ENCODE data around the gene CASP4. TPM values are rescaled to one million over a fixed set of nuclear protein-coding genes. Genes with fewer than 3 reads are reported as not detected.
A peak's percentile ranks its signal among the peaks of the same experiment; 100 is the strongest.

Gene CASP4
- total RNA-seq, 2 donors from 2014 or later: 43.9 to 49.8 TPM

DNA sequence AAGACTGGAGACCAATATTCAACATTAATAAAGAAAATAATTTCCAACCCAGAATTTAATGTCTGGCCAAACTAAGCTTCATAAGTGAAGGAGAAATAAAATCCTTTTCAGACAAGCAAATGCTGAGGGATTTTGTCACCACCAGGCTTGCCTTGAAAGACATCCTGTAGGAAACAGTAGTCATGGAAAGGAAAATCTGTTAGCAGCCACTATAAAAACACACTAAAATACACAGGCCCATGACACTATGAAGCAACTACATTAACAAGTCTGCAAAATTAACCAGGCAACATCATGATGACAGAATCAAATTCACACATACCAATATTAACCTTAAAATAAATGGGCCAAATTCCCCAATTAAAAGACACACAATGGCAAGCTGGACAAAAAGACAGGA lies 2.4 kb upstream of the CASP4 start:
- no peaks in the 10 kb centered on the region for H3K27me3 ChIP-seq (replicated peaks; ENCODE audit: insufficient read depth)
- intact Hi-C loops (cut with DNase I): no loop called here
- no peak overlapping the region for H3K4me3 ChIP-seq
- no peak for TF ChIP-seq POLR2AphosphoS5 (IDR thresholded peaks at IDR 0.05)
- TF ChIP-seq POLR2A (IDR thresholded peaks at IDR 0.05): no peak
- TF ChIP-seq, protein P1, sequence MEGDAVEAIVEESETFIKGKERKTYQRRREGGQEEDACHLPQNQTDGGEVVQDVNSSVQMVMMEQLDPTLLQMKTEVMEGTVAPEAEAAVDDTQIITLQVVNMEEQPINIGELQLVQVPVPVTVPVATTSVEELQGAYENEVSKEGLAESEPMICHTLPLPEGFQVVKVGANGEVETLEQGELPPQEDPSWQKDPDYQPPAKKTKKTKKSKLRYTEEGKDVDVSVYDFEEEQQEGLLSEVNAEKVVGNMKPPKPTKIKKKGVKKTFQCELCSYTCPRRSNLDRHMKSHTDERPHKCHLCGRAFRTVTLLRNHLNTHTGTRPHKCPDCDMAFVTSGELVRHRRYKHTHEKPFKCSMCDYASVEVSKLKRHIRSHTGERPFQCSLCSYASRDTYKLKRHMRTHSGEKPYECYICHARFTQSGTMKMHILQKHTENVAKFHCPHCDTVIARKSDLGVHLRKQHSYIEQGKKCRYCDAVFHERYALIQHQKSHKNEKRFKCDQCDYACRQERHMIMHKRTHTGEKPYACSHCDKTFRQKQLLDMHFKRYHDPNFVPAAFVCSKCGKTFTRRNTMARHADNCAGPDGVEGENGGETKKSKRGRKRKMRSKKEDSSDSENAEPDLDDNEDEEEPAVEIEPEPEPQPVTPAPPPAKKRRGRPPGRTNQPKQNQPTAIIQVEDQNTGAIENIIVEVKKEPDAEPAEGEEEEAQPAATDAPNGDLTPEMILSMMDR (IDR thresholded peaks at IDR 0.05): no peak
- no peaks in the 10 kb centered on the region for H3K9me3 ChIP-seq
- H3K27ac ChIP-seq: no peak overlapping the region
- H3K4me1 ChIP-seq (replicated peaks): no peaks in the 10 kb centered on the region
- no peaks in the 10 kb centered on the region for H3K36me3 ChIP-seq
- no peak for DNase-seq (ENCODE audit: low spot score)

DNA sequence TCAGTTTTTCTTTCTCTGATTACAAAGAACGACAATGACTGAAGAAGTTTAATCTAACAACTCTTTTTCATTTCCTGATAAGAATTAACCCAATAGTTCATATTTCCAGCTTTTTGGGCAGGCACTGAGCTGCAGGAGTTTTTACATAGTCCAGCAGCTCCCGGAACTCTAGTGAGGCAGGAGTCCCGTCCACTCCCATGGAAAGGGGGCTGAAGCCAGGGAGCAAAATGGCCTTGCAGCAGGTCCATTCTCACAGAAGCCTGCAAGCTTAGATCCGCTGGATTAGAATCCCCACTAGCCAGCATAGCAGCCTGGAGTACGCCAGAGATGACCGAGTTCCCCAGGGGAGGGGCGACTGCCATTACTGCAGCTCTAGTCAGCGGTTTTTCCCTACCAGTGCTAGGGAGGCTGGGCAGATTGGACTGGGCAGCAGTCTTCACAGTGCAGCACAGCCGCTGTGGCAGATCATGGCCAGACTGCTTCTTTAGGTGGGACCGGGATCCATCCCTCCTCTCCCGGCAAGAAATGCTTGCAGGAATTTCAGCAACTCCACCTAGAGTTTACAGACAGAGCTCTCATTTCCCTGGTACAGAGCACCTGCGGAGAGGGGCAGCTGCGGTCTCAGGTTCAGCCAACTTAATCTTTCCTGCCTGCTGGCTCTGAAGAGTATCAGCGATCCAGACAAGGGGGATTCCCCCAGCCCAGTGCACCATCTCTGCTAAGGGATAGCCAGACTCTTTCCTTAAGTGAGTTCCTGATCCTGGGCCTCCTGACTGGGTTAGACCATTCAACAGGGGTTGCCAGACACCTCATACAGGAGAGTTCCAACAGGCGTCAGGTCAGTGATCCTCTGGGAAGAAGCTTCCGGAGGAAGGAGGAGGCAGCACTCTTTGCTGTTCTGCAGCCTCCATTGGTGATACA lies 742 bp upstream of the CASP4 start:
- Histone ChIP-seq H3K9me3 (no peaks in the 10 kb centered on the region), H3K36me3 (no peaks in the 10 kb centered on the region), H3K4me1 (replicated peaks) (no peaks in the 10 kb centered on the region), H3K4me3 (peak overlapping the region; percentile 48 to 51), H3K27ac (peak overlapping the region; percentile 85 to 89), H3K27me3 (replicated peaks; ENCODE audit: insufficient read depth) (no peaks in the 10 kb centered on the region)
- intact Hi-C loops (cut with DNase I): no loop called here
- peak; percentile 14 for DNase-seq (ENCODE audit: low spot score)
- WGBS: 61% methylated on average over 16 of the region's 16 CpGs
- TF ChIP-seq, protein P1 (IDR thresholded peaks at IDR 0.05): no peak
- no peak for TF ChIP-seq POLR2AphosphoS5 (IDR thresholded peaks at IDR 0.05)
- no peak for TF ChIP-seq POLR2A (IDR thresholded peaks at IDR 0.05)

DNA sequence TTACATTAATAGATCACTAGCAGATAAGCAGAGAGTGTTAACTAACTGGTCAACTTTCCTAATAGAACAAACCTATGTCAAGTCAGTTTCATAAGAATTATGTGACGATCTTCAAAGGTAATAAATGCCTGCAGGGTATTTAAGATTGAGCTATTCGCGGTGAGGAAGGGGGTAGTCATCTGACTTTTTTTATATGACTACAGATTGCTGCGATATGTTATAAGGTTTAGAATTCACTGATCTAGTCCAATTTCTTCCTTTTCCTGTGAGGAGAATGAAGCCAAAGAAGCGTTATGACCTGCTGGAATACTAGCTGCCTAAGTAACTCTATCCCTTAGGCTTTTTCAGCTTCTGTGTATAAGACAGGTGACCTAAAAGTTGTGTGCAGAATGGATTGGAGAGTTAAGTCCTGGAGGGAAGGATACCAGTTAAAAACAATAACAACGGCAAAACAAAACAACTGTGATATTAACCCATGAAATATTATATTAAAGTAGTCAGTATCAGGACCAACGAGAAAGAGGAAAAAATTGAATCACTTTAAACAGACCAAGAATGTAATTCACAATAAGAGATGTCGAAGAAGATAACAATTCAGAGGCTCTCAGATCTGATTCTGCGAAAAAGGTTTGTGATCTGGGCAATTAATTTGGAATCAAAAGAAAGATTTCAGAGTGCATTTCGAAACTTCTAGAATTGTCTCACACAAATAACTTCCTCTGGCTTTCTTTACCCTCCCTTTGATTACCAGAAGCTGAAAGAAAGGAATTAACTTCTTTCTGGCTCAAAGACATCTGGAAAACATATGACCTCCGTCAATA lies 630 bp downstream of the CASP4 start:
- DNase-seq (ENCODE audit: low spot score): no peak
- 3% methylated on average over 11 of the region's 11 CpGs for WGBS
- Histone ChIP-seq H3K4me1 (replicated peaks) (no peaks in the 10 kb centered on the region), H3K4me3 (peak overlapping the region; percentile 48 to 51), H3K27ac (peak overlapping the region; percentile 85 to 89), H3K36me3 (no peaks in the 10 kb centered on the region), H3K27me3 (replicated peaks; ENCODE audit: insufficient read depth) (no peaks in the 10 kb centered on the region), H3K9me3 (no peaks in the 10 kb centered on the region)
- TF ChIP-seq POLR2A (IDR thresholded peaks at IDR 0.05): no peak
- TF ChIP-seq, protein P1 (IDR thresholded peaks at IDR 0.05): no peak
- TF ChIP-seq POLR2AphosphoS5 (IDR thresholded peaks at IDR 0.05): no peak
- intact Hi-C loops (cut with DNase I): no loop called here

DNA sequence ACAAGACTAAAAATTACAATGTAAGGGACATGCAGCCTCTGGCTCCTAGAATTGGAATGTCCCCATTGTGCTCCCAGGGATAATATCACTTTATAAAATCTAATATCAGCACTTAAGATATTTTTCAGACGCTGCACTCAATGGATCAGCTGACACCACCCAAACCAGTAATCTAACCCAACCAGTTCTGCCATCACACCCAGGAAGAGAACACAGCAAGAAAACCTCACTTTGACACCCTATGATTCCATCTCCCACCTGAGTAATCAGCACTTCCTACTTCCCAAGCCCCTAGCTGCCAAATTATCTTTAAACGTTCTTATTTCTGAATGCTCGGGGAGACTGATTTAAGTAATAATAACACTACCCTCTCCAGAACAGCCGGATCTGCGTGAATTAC lies 2.6 kb downstream of the CASP4 start:
- H3K27ac ChIP-seq: no peak overlapping the region
- H3K4me3 ChIP-seq: no peak overlapping the region

More for the DNA sequence above, 2.6 kb downstream of the CASP4 start:
- Histone ChIP-seq H3K27me3 (replicated peaks; ENCODE audit: insufficient read depth) (no peaks in the 10 kb centered on the region), H3K4me1 (replicated peaks) (no peaks in the 10 kb centered on the region), H3K36me3 (no peaks in the 10 kb centered on the region), H3K9me3 (no peaks in the 10 kb centered on the region)
- 79% methylated on average over 5 of the region's 5 CpGs for WGBS
- no peak for DNase-seq (ENCODE audit: low spot score)
- intact Hi-C loops (cut with DNase I): no loop called here
- TF ChIP-seq POLR2A (IDR thresholded peaks at IDR 0.05) (no peak), POLR2AphosphoS5 (IDR thresholded peaks at IDR 0.05) (no peak)
- TF ChIP-seq, protein P1 (IDR thresholded peaks at IDR 0.05): no peak
